HG03460 (cell line): ENCODE measurements around the gene CDH13.

Experiments
- ATAC-seq: cut with Tn5 transposase; IDR thresholded peaks from one replicate; pipeline ENCODE4 v1.9.1; 2021; ENCODE audit not compliant: unreplicated experiment

CDH13 gene

DNA sequence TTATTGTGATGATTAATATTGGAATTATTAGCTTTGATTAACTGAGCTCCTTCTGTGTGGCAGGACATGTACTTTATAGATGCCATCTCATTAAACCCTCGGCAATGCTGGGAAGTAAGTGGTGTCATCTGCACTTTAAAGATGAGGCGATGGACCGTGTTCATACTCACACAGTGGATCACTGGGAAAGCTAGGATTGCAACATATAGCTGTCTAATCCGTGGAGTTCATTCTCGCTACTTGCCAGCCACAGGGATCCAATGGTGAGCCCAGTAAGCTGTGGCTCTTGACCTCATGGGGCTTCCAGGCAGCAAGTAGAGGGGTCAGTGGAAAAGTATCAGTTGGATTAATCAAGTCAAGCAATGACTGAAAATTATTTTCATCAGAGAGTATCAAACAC is 587.9 kb downstream of the CDH13 start:
- ATAC-seq: no peak

DNA sequence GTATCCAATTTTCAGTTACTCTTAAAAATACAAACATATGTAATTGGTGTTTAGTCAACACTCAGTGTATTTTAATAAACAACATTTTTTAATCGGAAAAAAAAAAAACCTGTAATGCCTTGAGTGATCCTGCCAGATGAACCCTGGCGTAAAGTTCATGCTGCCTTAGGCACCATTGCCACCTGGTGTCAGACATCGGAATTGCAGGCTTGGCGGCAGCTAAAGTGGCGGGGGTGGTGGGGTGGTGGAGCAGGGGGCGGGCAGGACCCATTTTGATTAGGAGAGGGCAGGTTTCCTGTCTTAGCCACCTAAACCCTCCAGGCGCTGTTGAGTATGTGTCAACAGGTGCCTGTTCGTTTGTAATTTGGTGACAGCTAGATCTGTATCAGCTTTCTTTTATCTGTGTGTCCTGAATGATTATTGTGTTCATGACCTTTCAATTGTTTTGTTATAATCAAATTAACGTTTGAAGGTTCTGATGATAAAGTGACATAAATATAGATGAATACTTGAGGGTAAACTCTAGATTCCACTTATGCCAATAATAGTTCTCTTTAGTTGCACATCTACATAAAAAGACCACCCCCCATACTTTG is 588.7 kb downstream of the CDH13 start:
- ATAC-seq: no peak

- ATAC-seq: no peak
Measured at GRCh38 chr16:83219285-83219684, 592.5 kb downstream of the CDH13 start.

DNA sequence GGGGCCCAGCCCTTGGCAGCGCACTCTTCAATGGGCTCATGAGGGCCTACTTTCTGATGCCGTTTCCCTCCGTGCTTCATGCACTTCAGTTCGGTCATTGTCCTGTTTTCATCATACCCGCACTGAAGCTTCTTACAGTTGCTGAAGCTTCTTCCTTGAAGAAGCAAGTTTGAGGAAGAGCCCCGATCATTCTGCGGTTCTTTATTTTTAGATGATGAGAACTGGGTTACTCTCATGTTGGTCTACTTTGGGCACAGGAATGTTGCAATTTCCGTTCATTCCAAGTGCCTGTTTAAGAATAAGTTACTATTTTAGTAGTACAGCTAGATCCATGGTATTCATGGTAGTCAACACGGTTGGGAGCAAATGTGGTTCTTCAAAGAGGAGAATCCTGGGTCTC is 593.3 kb downstream of the CDH13 start:
- no peak for ATAC-seq

GRCh38 chr16:83224642-83225041 is 597.9 kb downstream of the CDH13 start:
- ATAC-seq: no peak

DNA sequence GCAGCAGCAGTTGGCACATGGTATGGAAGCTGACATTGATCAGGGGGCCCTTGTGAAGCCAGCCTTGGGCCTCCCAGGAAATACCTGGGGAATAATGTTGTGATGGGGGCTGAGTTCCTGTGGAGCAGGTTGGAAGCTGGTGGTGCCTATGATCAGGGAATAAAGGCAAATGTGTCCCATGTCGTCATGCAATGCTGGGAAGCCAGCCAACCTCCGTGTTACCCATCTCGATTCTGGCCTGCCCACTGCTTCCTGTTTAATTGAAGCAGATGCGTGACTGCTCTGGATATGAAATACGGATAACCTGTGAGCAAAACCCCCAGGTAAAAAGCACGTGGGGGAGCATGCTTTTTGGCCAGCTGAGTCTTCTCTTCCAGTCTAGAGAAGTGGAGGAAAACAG is 600.6 kb downstream of the CDH13 start:
- no peak for ATAC-seq

- ATAC-seq: no peak
Measured at GRCh38 chr16:83231729-83232128, 605.0 kb downstream of the CDH13 start.

DNA sequence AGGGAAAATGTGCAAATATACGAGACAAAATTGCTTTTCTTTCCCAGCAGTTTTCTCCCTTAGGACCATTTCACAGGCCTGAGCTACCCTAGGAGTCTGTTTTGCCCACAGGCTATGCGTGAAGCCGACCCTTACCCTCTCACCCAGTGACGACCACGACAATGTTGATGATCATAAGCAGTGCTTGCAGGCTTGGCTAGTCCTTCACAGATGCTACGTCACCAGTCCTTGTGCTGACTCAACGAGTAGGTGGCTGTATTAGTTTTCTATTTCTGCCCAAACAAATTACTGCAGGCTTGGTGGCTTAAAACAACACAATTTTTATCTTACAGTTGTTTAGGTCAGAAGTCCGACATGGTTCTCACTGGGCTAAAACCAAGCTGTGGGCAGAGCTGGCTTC is 606.4 kb downstream of the CDH13 start:
- ATAC-seq: no peak

DNA sequence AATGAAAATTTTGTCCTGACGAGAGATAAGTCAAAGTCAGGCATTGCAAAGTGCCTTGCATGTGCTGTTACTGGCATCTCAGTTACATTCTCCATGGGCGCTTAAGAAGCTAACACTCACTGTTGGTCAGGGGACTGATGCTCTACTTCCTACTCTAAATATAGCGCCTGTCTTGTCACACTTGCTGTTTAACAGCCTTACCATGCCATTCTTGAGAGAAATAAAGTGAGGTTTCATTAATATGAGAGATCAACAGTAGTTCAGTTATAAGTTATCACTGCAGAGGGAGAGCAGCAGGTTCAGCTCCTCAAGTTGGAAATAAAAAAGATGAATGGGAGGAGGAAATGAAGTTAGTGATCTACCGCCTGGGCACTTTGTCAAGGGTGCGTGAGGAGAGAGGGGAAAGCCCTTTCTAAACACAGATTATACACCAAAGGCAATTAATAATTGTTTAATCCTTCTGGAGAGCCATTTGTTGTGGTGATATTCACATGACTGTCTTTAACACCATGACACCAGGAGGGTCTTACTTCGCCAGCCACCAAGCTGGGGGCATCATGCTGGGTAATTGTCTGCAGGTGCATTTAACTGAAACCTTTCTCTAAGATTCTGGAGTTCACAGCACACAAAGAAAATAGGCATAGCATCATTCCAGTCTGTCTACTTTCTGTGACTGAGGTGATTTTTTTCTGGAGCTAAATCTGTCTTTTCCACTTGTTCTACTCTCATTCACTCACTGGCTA is 612.4 kb downstream of the CDH13 start:
- no peak for ATAC-seq

- no peak for ATAC-seq
Measured at GRCh38 chr16:83244057-83244456, 617.3 kb downstream of the CDH13 start.

- no peak for ATAC-seq
Measured at GRCh38 chr16:83245061-83245460, 618.3 kb downstream of the CDH13 start.

DNA sequence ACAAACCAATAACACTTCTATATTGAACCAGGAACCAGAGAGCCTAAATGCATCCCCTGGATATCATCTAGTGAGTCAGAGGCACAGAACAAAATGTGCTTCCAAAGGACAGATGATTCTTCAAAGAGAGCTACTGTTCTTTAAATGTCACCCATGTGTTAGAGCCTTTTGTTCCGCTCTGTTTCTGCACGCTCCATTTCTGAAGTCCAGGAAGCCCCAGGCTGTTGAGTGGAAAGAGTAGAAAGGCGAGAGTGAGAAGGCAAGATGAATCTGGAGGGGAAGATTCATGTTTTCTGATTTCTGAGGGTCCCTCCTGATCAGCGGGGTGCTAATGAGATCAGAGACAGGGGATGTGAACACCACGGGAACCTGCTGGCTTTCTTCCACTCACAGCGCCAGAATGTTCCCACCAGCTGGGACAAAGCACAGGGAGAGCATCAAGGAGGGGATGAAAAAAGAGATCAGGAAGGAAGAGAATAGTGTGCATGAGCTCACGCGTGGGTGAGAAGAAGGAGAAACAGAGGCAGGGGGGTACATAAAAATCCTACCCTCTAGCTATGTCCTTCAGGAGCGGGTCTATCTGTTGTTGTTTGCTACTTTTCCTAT is 621.1 kb downstream of the CDH13 start:
- no peak for ATAC-seq

- no peak for ATAC-seq
Measured at GRCh38 chr16:83248735-83249463, 622.1 kb downstream of the CDH13 start.

GRCh38 chr16:83253521-83253920 is 626.8 kb downstream of the CDH13 start:
- no peak for ATAC-seq

GRCh38 chr16:83258366-83258928 is 631.7 kb downstream of the CDH13 start:
- no peak for ATAC-seq

- no peak for ATAC-seq
Measured at GRCh38 chr16:83266848-83267553, 640.2 kb downstream of the CDH13 start.

- ATAC-seq: no peak
Measured at GRCh38 chr16:83268169-83268568, 641.4 kb downstream of the CDH13 start.

DNA sequence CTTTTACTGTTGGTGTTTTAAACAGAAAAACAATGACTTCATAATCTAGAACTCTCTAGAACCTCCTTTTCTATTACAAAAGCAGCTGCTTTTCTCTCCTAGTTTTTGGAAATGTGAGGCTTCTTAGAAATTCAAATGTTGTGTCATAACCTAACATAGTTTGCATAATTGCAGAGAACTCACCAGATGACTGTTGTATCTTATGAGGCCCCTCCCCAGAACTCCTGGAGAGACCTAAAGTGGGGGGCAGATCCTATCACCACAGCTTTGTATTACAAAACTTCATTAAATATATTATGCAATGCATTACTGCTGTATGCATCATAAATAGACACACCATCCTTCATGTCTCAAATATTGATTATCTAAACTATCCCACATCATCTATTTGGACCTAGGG is 642.3 kb downstream of the CDH13 start:
- no peak for ATAC-seq

GRCh38 chr16:83269541-83269940 is 642.8 kb downstream of the CDH13 start:
- no peak for ATAC-seq

GRCh38 chr16:83270061-83270460 is 643.3 kb downstream of the CDH13 start:
- no peak for ATAC-seq

DNA sequence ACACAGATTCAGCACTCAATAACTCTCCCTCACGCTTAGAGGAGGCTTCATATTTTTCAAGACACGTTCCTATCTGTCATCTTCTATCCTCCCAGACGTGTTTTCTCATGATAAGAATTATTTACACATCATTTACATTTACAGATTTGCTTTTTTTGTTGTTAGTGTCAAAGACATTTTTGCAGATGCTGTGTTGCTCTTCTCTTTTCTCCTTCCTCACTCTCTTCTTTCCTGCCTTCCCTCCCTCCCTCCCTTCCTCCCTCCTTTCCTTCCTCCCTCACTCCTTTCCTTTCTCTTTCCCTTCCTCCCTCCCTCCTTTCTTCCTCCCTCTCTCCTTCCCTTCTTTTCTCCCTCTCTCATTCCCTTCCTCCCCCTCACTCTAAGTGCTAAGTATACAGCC is 643.9 kb downstream of the CDH13 start:
- ATAC-seq: no peak
